H9 (cell line): ENCODE results near the gene SATL1. TPM values are rescaled to one million over a fixed set of nuclear protein-coding genes. Genes with fewer than 3 reads are reported as not detected.

Source experiments
- DNase-seq: peaks from one replicate; pipeline ENCODE4 v3.0.0-alpha.2; 2017
- H2AFZ ChIP-seq: one replicate; pipeline ENCODE4 v1.6.1; 2013; ENCODE audit warnings: mild to moderate bottlenecking, low read length, control low read depth, moderate library complexity
- H2AK5ac ChIP-seq: 2 replicates; pipeline ENCODE4 v1.6.1; 2013; ENCODE audit warnings: low read length, control low read depth, mixed read lengths; ENCODE audit not compliant: insufficient read length
- H2BK120ac ChIP-seq: one replicate; pipeline ENCODE4 v1.6.1; 2013; ENCODE audit warnings: low read depth, mild to moderate bottlenecking, low read length, control low read depth, inconsistent platforms; ENCODE audit not compliant: poor library complexity, severe bottlenecking
- H2BK12ac ChIP-seq: 2 replicates; pipeline ENCODE4 v1.6.1; 2013; ENCODE audit warnings: low read length, control low read depth, mixed read lengths, low read depth; ENCODE audit not compliant: insufficient read length
- H2BK15ac ChIP-seq: 2 replicates; pipeline ENCODE4 v1.6.1; 2013; ENCODE audit warnings: low read depth, low read length, control low read depth
- H2BK20ac ChIP-seq: one replicate; pipeline ENCODE4 v1.6.1; 2013; ENCODE audit warnings: low read depth, mild to moderate bottlenecking, low read length, control low read depth, inconsistent platforms; ENCODE audit not compliant: poor library complexity, severe bottlenecking
- H2BK5ac ChIP-seq: 2 replicates; pipeline ENCODE4 v1.6.1; 2013; ENCODE audit warnings: low read length, control low read depth, mixed read lengths; ENCODE audit not compliant: insufficient read length
- H3K14ac ChIP-seq: 2 replicates; pipeline ENCODE4 v1.6.1; 2013; ENCODE audit warnings: low read length, control low read depth; ENCODE audit not compliant: insufficient read depth
- H3K18ac ChIP-seq: 2 replicates; pipeline ENCODE4 v1.6.1; 2013; ENCODE audit warnings: low read depth, mild to moderate bottlenecking, mixed read lengths, low read length, control low read depth; ENCODE audit not compliant: insufficient read length
- H3K23ac ChIP-seq: 2 replicates; pipeline ENCODE4 v1.6.1; 2013; ENCODE audit warnings: low read length, control low read depth, mixed read lengths, low read depth; ENCODE audit not compliant: insufficient read length
- H3K23me2 ChIP-seq: 2 replicates; pipeline ENCODE4 v1.6.1; 2013; ENCODE audit warnings: low read depth, mild to moderate bottlenecking, mixed read lengths, low read length, control low read depth; ENCODE audit not compliant: insufficient read length, poor library complexity, severe bottlenecking
- H3K27ac ChIP-seq: 2 replicates; pipeline ENCODE4 v1.5.1; 2013; ENCODE audit warnings: low read length, control low read depth, mixed read lengths, low read depth; ENCODE audit not compliant: insufficient read length
- H3K27me3 ChIP-seq: 2 replicates; pipeline ENCODE4 v1.6.1; 2013; ENCODE audit warnings: low read length, control low read depth, inconsistent platforms; ENCODE audit not compliant: insufficient read depth
- H3K4ac ChIP-seq: 2 replicates; pipeline ENCODE4 v1.6.1; 2013; ENCODE audit warnings: low read depth, mild to moderate bottlenecking, control low read depth, inconsistent platforms, low read length, moderate library complexity
- H3K4me1 ChIP-seq: 2 replicates; pipeline ENCODE4 v1.6.1; 2013; ENCODE audit warnings: low read length, control low read depth, inconsistent platforms; ENCODE audit not compliant: insufficient read depth
- H3K4me2 ChIP-seq: 2 replicates; pipeline ENCODE4 v1.6.1; 2013; ENCODE audit warnings: low read length, control low read depth, mixed read lengths; ENCODE audit not compliant: insufficient read length, insufficient read depth
- H3K56ac ChIP-seq: 2 replicates; pipeline ENCODE4 v1.6.1; 2013; ENCODE audit warnings: low read depth, mild to moderate bottlenecking, mixed read lengths, low read length, control low read depth; ENCODE audit not compliant: insufficient read length
- H3K79me1 ChIP-seq: 2 replicates; pipeline ENCODE4 v1.6.1; 2013; ENCODE audit warnings: low read depth, mild to moderate bottlenecking, moderate library complexity, low read length, control low read depth, inconsistent platforms; ENCODE audit not compliant: insufficient read depth, poor library complexity, severe bottlenecking
- H3K79me2 ChIP-seq: 2 replicates; pipeline ENCODE4 v1.6.1; 2013; ENCODE audit warnings: low read length, control low read depth, inconsistent platforms; ENCODE audit not compliant: insufficient read depth
- H3K9ac ChIP-seq: 2 replicates; pipeline ENCODE4 v1.6.1; 2013; ENCODE audit warnings: low read length, control low read depth, mixed read lengths; ENCODE audit not compliant: insufficient read length; ENCODE audit errors: extremely low read depth
- H3K9me3 ChIP-seq: one replicate; pipeline ENCODE4 v1.6.1; 2013; ENCODE audit warnings: low read depth, low read length, inconsistent platforms; ENCODE audit not compliant: control insufficient read depth
- H3T11ph ChIP-seq: one replicate; pipeline ENCODE4 v1.6.1; 2013; ENCODE audit warnings: mild to moderate bottlenecking, low read length, control low read depth, inconsistent platforms
- H4K20me1 ChIP-seq: one replicate; pipeline ENCODE4 v1.6.1; 2013; ENCODE audit not compliant: control insufficient read depth, insufficient read length, insufficient read depth
- H4K5ac ChIP-seq: 2 replicates; pipeline ENCODE4 v1.6.1; 2013; ENCODE audit warnings: low read depth, mild to moderate bottlenecking, mixed read lengths, low read length, control low read depth; ENCODE audit not compliant: insufficient read length
- H4K8ac ChIP-seq: replicated peaks from 2 replicates; pipeline ENCODE4 v1.6.1; 2013; ENCODE audit warnings: low read length, control low read depth, mixed read lengths, low read depth; ENCODE audit not compliant: insufficient read length
- H4K91ac ChIP-seq: 2 replicates; pipeline ENCODE4 v1.6.1; 2013; ENCODE audit warnings: low read depth, mild to moderate bottlenecking, moderate library complexity, mixed read lengths, low read length, control low read depth; ENCODE audit not compliant: insufficient read length
- H3K27ac Mint-ChIP-seq, 3 experiments: 2 replicates in 2 of 3; 3 replicates in 1 of 3; pipeline ENCODE4 v1.8.0; 2020 to 2021; ENCODE audit warnings: mixed read lengths in 3 of 3, mild to moderate bottlenecking in 1 of 3, moderate library complexity in 1 of 3
- H3K27me3 Mint-ChIP-seq: 2 replicates; pipeline ENCODE4 v1.8.0; 2021; ENCODE audit warnings: low read depth, mild to moderate bottlenecking, moderate library complexity, mixed read lengths
- H3K36me3 Mint-ChIP-seq, 3 experiments: 2 replicates in 2 of 3; 3 replicates in 1 of 3; pipeline ENCODE4 v1.8.0; 2020 to 2021; ENCODE audit warnings: low read depth in 3 of 3, mixed read lengths in 3 of 3; ENCODE audit not compliant: insufficient read depth in 1 of 3
- H3K4me1 Mint-ChIP-seq, 2 experiments: 2 replicates each; pipeline ENCODE4 v1.8.0; 2020; ENCODE audit warnings: mixed read lengths in 2 of 2
- H3K4me3 Mint-ChIP-seq, 2 experiments: 2 replicates in 1 of 2; 3 replicates in 1 of 2; pipeline ENCODE4 v1.8.0; 2020 to 2021; ENCODE audit warnings: mild to moderate bottlenecking in 2 of 2, mixed read lengths in 2 of 2, moderate library complexity in 1 of 2
- H3K9me3 Mint-ChIP-seq, 2 experiments: 2 replicates in 1 of 2; 3 replicates in 1 of 2; pipeline ENCODE4 v1.8.0; 2020; ENCODE audit warnings: mild to moderate bottlenecking in 2 of 2, mixed read lengths in 2 of 2, moderate library complexity in 1 of 2
- WGBS: extraction: QIAGEN DNeasy Blood & Tissue Kit; methylation state at CpG from one replicate; pipeline ENCODE4 v1.1.7; 2013; ENCODE audit warnings: missing lambda C conversion rate, low lambda C conversion rate, mixed read lengths; ENCODE audit not compliant: insufficient read length; ENCODE audit errors: extremely low coverage; 5-methylcytosine and 5-hydroxymethylcytosine counted together
- total RNA-seq: library from RNA; stranded (reverse); gene quantifications from 2 replicates; pipeline ENCODE4 v1.2.1, GENCODE V29; 2021
- TF ChIP-seq, protein P1 (sequence below): fragments of 200-600 bp; sonication (generic); conservative IDR thresholded peaks from 3 replicates; pipeline ENCODE4 v1.8.0; 2021; ENCODE audit warnings: antibody characterized with exemption, mild to moderate bottlenecking

The SATL1 gene
- total RNA-seq, 1 experiment from 2014 or later, result 0.31 TPM

DNA sequence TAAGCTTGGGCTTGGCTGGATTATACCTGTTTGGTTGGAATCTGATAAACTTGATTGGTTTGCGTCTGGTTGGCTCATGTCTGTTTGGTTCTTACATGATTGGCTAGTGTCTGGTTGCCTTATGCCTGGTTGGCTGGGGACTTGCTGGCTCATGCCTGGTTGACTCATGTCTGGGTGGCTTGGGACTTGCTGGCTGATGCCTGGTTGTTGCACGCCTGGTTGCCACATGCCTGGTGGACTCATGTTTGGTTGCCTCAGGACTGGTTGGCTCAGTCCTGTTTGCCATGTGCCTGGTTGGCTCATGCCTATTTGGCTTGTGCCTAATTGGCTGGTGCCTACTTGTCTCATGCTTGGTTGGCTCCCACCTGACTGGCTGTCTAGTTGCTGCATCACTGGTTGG is 135.4 kb downstream of the SATL1 start:
- Mint-ChIP-seq H3K9me3 (peaks cover 38 to 47% of the 10 kb centered on the region in 2 experiments), H3K4me1 (no peaks in the 10 kb centered on the region), H3K27me3 (no peaks in the 10 kb centered on the region), H3K36me3 (peaks cover 4 to 10% (median 7%) of the 10 kb centered on the region in 3 experiments; a peak in 4 of 7 replicates), H3K27ac (no peak overlapping the region; a peak in 1 of 7 replicates), H3K4me3 (no peak overlapping the region)
- Histone ChIP-seq H2BK12ac (no peak overlapping the region), H3K56ac (no peak overlapping the region), H3K79me1 (no peaks in the 10 kb centered on the region), H4K91ac (no peak overlapping the region), H3T11ph (no peak overlapping the region), H2BK15ac (no peak overlapping the region), H2BK120ac (no peak overlapping the region), H3K9me3 (peaks cover 19% of the 10 kb centered on the region), H3K14ac (no peak overlapping the region), H3K4ac (no peak overlapping the region), H3K4me2 (no peak overlapping the region), H3K27ac (no peak overlapping the region), H2AK5ac (no peak overlapping the region), H3K23me2 (no peaks in the 10 kb centered on the region), H4K20me1 (no peaks in the 10 kb centered on the region), H3K4me1 (no peaks in the 10 kb centered on the region), H3K9ac (no peak overlapping the region), H2AFZ (no peak overlapping the region), H3K23ac (no peak overlapping the region), H3K27me3 (no peaks in the 10 kb centered on the region), H4K5ac (no peak overlapping the region), H4K8ac (no peak overlapping the region), H3K79me2 (no peaks in the 10 kb centered on the region), H3K18ac (no peak overlapping the region), H2BK5ac (no peak overlapping the region), H2BK20ac (no peak overlapping the region)
- no CpG with 5 or more reads among the region's 2 CpGs for WGBS
- DNase-seq, result no peak
- TF ChIP-seq, protein P1, sequence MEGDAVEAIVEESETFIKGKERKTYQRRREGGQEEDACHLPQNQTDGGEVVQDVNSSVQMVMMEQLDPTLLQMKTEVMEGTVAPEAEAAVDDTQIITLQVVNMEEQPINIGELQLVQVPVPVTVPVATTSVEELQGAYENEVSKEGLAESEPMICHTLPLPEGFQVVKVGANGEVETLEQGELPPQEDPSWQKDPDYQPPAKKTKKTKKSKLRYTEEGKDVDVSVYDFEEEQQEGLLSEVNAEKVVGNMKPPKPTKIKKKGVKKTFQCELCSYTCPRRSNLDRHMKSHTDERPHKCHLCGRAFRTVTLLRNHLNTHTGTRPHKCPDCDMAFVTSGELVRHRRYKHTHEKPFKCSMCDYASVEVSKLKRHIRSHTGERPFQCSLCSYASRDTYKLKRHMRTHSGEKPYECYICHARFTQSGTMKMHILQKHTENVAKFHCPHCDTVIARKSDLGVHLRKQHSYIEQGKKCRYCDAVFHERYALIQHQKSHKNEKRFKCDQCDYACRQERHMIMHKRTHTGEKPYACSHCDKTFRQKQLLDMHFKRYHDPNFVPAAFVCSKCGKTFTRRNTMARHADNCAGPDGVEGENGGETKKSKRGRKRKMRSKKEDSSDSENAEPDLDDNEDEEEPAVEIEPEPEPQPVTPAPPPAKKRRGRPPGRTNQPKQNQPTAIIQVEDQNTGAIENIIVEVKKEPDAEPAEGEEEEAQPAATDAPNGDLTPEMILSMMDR, result no peak
